Hematopoietic multipotent progenitor cell treated with erythropoietin and hydrocortisone succinate and interleukin-3 and kit ligand, for 4 days (in vitro differentiated cells): ENCODE measurements around the gene MBD5.

Experiments
- DNase-seq: peaks from one replicate; pipeline ENCODE4 v3.0.0-alpha.2; 2015

The MBD5 gene

DNA sequence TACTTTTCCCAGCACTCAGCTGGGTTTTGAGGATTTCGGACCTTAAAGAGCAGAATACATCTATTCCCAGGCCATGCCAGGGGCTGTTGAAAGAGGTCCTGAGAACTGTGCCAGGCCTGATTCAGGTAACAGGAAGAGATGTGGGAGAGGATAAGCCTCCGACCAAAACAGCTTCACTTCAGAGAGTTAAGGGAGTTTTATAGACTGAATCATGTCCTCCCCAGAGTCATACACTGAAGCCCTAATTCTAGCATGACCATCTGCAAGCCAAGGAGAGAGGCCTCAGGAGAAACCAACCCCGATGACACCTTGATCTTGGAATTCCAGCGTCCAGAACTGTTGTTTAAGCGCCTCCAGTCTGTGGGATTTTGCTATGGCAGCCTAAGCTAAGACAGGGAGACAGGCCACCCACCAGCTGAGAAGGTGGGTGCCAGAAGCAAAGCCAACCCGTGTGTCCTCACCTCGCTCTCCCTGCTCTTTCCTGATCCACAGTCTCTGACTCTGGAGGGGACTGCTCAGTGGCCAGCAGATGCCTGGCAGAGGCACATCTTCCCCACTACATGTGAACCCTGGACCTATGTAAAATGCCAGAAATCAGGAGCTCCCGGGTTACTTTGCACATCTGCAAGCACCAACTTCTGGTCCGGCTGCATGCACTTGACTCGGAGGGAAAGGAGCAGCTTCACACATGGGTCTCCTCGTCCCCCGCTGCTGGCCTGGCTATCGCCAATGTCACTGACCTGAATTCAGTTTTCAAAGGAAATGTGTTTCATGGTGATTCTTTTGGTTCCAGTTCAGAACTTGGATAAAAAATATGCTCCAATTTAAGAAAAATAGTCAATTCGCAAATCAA is 506.8 kb downstream of the MBD5 start:
- no peak for DNase-seq

DNA sequence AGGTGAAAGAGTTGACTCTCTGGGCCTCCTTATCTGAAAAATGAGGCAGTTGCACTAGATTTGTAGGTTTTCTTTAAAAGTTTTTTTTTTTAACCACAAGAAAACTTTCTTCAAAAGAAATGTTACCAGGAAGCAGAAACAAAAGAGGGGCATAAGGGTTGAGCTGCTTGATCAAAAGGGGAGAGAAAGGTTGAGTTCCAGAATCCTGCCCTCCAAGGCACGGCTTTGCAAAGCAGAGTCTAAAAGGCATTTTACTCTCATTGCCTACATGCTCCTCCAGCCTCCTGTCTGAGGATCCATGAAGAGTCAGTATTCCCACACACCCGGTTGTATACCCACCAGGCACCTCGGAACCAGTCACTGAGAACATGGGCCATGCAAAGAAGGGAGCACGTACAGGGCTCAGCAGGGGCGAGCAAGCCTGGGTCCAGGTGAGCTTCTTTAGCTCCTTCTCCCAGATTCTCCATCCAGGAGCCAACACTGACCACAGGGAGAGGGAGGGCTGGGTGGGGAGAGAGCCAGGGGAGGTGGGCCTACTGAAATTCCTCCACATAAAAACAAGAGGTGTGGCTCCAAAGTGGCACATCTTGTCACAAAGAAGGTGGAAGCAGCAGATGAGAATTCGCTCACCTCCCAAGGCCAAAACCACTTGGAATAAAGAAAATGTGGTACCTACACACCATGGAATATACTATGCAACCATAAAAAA is 507.6 kb downstream of the MBD5 start:
- no peak for DNase-seq

GRCh38 chr2:148529745-148530144 is 508.9 kb downstream of the MBD5 start:
- no peak for DNase-seq

- no peak for DNase-seq
Observed at GRCh38 chr2:148530350-148530749, 509.5 kb downstream of the MBD5 start.

- no peak for DNase-seq
Observed at GRCh38 chr2:148531235-148531634, 510.3 kb downstream of the MBD5 start.

DNA sequence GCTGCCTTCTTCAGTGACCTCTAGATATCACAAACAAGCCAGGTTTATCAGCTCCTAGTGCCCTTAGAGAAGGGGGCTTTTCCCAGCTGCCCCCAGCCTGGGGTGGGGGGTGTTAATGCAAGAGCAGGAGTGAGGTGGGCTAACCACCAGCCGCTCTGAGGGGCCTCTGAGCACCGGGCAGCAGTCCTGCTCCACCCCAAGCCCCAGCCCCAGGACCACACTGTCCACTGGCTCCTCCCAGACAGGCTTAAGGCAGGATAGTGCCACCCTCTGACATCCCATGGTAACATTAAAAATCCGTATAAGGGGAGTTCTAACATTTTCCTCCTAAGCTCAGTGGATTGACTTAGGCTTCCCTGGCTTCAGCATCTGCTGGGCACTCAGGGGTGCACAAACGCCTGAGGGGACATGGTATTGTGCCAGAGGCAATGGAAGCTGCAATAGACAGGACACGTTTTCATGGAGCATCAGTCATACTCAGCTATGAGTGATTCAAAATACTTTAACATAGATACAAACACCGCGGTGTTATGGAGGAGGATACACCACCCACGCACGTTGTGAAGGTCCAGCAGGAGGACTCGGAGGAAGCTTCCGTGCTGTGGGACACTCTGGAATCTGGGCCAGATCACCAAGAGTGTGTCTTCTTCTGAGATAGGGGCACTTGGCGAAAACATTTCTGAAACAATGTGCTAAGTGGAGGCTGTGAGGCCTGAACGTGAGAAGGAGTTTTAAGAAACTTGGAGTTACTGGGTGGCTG is 511.0 kb downstream of the MBD5 start:
- DNase-seq = no peak

GRCh38 chr2:148533004-148533403 is 512.1 kb downstream of the MBD5 start:
- no peak for DNase-seq

- DNase-seq = peak; percentile 41
Observed at GRCh38 chr2:148533685-148534084, 512.8 kb downstream of the MBD5 start.

DNA sequence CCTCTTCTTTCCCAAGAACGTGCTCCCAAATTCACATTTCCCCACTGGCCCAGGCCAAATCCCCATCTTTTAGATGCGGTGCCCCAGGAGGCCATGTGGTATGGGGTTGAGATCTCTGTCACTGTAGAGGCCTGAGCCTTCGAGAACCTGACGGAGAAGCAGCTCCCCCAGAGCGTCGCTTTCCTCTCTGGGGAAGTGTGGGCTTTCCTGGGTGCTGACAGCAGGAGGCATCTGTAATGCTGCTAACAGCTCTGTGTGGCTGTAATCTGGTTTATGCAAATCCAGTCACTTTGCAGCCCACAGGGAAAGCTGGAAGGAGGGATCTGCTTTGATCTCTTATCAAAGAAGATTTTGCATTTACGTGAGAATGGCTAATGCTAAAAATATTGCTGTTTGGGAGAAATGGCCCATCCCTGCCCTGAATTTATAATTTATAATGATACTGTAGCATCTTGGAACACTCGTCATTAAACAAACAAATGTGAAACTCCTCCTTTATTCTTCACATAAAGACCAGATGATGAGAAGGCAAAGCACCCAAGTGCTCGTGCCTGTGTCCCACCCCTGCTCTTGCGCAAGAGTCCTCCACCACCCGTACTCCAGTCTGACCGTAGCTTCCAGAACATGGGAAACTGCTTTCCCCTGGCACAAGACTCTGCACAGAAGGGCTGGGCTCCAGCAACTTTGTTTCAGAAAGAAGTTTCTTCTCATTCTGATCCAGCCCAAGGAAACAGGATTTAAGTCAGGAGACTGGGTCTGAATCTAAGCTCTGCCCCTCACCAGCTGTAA is 513.7 kb downstream of the MBD5 start:
- no peak for DNase-seq

DNA sequence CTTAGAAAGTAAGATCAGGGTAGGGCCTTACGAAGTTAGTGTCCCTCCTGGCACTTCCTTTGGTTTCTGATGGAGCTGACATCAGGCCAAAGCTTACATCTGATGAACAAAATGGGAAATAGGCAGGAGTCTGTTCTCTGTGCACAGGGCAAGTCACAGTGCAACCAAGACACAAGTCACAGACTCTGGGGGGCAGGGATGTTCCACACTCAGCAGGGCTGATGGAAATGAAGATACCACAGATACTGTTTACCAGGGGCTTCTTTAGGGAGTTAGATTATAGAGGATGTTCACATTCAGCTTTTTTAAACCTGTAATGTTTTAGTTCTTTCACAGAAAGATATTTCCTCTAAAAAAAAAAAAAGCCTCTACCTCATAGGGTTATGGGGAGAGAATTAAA is 517.5 kb downstream of the MBD5 start:
- peak; percentile 57 for DNase-seq

DNA sequence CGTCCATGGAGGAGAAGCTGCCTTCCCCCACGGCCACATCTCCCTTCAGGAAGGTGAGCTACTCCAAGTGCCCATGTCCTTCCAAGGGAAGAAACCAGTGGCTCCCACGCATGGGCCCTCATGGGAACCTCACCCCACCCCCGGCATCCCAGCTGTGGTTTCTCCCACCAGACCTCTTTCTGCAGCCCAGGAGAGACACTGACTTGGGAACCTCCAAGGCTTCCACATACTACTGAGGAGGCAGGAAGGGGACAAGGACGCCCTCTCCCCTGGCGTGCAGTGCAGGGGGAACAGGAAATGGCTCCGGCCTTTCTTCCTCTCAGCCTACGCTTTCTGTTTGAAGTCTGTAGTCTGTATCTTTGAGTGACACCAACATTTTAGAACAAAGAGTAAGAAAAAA is 519.1 kb downstream of the MBD5 start:
- DNase-seq = no peak

DNA sequence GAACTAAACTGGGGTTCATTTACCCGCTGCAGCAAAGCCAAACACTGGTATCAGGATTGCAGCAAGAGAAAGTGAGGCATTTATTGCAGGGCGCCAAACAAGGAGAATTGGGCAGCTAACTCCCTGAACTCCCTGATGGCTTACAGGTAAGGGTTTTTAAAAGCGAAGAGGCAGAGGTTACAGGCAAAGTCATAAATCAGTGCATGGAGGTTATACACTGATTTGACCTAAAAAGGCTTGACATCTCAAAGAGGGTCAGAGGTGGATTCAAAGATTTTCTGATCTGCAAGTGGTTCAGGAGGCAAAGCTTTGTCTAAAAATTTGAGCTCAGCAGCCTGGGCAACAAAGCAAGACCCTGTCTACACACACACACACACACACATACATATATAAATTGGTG is 520.9 kb downstream of the MBD5 start:
- no peak for DNase-seq

- DNase-seq = no peak
Observed at GRCh38 chr2:148542614-148543013, 521.7 kb downstream of the MBD5 start.

DNA sequence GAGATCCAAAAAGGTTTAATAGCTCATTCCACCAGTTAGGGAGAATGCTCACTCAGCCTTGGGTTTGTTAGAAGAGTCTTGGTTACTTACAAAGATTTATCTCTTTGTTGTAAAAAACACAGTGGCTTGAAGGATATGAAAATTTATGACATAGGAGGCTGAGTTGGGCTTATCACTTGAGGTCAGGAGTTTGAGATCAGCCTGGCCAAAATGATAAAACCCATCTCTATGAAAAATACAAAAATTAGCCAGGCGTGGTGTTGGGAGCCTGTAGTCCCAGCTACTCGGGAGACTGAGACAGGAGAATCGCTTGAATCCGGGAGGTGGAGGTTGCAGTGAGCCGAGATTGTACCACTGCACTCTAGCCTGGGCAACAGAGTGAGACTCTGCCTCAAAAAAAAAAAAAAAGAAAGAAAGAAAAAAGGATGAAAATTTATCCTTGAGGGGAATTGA is 522.2 kb downstream of the MBD5 start:
- peak; percentile 93 for DNase-seq

DNA sequence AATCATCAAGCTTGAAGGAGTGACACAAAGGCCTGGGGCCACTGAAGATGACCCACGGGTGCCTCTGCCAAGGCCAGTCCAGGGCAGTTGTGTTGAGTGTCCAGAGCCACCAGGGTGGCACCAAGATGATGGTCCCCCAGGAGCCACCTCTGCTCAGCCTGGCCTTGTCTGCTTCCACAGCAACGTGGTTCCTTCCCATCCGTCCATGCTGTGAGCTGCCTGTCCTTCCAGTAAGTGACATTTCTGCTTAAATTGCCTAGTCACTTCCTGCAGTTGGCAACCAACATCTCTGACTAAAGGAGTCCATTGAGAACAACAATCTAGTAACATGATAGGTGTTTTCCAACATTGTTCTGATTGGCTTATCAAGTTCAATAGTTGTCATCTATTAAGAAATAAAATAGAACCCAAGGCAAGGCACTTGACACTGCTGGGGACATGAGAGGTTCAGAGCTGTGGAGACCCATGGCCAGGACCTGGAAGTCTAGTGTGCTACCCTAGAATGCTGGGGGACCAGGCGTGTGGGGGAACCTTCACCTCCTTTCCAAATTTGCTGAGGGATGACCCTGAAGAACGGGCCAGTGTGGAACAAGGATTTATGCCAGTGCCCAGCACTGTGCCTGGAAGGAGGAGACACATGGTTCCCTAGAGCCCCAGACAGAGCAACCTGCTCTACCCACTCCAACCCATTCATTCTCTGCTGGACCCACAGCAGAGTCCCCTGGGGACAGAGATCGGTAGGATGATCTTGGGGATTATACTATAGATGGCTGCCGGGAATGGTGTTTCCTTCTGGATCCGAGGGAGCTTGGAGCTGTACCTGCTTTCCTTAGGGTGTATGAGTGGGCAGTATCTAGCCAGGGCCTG is 524.7 kb downstream of the MBD5 start:
- DNase-seq = peak; percentile 77

GRCh38 chr2:148546270-148546669 is 525.4 kb downstream of the MBD5 start:
- DNase-seq = peak; percentile 77

GRCh38 chr2:148548716-148549400 is 528.0 kb downstream of the MBD5 start:
- DNase-seq = no peak

GRCh38 chr2:148552675-148553331 is 531.9 kb downstream of the MBD5 start:
- DNase-seq = peak; percentile 61

- no peak for DNase-seq
Observed at GRCh38 chr2:148553332-148553887, 532.5 kb downstream of the MBD5 start.
